Stimulated activated CD8-positive, alpha-beta memory T cell treated with anti-CD3 and anti-CD28 coated beads, Interleukin-12 subunit alpha, Interleukin-12 subunit beta, amount 100 ng/mL, for 4 hours (primary cell): Measurements from ENCODE around the gene RAP1GAP2.
"Not testable (repeated sequence)": the region's sequence is repeated elsewhere in the genome, so short reads cannot be mapped to it uniquely, and the experiment has no call there.

ENCODE experiments used
- DNase-seq: peaks from one replicate; pipeline ENCODE4 v3.0.0-alpha.2; 2020; ENCODE audit warnings: low read depth

Gene RAP1GAP2

DNA sequence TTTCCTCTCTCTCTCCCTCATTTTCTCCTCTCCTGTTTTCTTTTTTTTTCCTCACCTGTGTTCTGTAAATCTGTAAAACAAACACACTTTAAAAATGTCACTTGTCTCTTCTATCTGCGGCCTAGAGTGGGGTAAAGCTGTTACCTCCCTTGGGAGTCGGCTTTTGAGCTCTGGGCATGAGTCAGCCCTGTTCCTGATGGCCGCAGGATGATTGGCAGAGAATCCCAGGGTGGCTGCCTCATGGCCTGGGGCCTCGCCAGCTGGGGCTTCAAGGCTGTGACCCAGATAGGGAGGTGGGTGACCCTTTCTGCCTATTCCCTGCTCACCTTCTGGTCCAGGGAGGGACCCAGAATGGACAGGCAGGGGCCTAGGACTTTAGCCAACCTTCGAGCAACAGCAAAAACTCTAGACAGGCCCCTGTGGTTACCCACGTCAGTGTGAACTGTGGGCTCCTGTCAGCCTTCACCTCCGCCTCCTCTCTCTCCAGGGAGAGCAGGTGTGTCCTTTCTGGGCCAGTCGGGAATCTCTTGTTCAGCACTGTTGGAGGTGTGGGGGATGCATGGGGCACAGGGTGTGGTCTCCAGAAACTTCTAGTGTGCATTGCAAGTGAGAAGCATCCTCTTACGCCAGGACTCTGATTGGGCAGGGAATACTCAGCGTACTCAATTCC is 87.4 kb downstream of the RAP1GAP2 start:
- no peak for DNase-seq

DNA sequence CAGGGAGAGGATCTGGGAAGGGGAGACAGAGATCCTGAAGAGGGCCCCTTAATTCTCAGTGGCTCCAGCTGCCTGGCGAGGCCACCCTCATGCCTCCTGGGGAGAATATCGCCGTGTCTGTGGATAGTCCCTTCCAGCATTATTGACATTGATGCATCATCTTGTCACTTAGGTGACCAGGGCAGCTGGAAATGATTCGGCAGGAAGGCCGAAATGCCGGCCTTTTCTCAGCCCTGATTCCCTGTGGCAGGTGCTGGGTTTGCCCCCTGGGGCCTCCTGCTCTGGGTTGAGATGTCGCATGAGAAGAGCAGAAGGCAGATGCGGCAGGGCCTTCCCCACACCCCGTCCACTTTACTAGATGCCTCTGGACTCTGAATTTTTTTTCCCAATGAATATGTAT is 89.5 kb downstream of the RAP1GAP2 start:
- no peak for DNase-seq

DNA sequence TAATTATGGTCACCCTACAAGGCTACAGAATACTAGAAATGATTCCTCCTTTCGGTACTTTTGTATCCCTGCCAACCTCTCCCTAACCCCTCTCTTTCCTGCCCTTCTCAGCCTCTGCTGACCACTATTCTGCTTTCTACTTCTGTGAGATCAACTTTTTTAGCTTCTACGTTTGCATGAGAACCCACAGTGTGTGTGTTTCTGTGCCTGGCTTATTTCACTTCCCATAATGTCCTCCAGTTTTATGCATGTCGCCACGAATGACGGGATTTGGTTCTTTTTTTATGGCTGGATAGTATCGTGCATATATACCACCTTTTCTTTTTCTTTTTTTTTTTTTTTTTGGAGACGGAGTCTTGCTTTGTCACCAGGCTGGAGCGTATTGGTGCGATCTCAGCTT is 92.1 kb downstream of the RAP1GAP2 start:
- DNase-seq = no peak

DNA sequence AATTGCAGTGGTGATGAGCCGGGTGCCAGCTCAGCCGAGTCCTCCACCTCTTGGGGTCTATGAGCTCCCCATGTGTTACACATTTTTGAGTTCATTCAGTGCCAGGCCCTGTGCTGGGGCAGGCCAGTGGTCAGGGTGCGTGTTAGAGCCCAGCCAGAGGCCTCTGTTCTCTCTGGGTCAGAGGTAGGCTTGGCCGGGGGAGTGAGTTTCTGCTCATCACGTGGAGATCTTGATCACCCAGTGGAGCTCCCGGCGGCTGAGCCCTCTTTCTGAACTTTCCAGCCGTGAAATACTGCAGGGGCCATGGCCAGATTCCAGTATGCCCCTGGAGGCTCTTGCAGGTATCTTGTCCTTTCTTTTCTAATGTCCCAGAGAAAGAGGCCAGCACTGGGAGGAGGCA is 93.0 kb downstream of the RAP1GAP2 start:
- DNase-seq = no peak

DNA sequence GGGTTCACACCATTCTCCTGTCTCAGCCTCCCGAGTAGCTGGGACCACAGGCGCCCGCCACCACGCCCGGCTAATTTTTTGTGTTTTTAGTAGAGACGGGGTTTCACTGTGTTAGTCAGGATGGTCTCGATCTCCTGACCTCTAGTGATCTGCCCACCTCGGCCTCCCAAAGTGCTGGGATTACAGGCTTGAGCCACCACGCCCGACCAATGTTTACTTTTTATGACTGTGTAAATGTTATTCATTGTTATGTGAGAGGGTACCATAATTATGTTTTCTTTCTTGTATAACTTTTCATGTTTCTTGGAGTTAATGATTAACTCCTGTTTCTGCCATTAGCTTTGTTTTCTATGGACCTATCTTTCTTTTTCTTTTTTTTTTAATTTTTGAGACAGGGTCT is 94.5 kb downstream of the RAP1GAP2 start:
- DNase-seq = not testable (repeated sequence)

DNA sequence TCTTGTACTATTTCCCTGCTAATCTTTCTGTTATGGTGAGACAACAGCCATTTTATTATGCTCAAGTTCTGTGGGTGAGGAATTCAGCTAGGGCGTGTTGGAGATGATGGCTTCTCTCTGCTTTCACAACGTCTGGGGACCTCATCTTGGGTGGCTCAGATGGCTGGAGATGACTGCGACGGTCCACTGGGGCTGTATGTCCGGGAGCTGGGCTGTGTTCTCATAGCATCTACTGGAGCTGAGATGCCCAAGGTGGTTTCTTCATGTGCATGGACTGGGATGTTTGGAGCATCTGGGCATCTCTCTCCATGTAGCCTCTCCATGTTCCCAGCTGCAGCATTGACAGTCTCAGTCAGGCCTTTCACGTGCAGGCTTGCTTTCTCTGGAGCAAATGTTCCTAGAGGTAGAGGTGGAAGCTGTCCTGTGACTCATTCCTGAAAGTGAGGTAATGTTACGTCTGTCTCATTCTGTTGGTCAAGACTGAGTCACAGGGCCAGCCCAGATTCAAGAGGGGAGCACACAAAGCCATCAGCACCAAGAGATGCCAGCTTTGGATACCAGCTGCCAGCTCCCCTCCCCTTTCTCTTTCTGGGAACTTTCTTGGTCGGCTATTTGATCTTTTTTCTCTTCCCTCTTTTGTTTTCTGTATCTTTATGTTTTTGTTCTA is 96.2 kb downstream of the RAP1GAP2 start:
- DNase-seq = no peak

DNA sequence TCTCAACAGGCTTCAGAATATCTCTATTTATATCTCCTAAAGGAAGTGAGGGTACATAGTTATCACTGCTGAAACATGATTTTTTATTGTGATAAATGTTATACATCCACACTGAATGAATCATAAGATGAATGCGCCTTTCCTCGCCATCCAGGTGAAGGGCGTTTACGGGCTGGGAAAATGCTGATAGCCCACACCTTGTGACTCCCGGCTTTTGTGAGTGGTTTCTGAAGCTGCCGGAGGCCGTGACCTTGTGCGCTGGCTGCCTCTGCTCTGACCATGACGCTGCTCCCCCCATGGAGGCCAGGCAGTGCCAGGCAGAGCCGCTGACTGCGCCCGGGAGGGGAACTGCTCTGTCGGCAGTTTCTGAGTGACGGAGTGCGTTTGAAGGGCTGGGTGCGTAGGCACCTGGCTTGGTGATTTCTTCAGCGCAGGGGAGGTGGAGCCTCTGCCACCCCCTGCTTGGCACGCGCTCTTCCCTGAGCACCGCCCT is 97.2 kb downstream of the RAP1GAP2 start:
- no peak for DNase-seq

DNA sequence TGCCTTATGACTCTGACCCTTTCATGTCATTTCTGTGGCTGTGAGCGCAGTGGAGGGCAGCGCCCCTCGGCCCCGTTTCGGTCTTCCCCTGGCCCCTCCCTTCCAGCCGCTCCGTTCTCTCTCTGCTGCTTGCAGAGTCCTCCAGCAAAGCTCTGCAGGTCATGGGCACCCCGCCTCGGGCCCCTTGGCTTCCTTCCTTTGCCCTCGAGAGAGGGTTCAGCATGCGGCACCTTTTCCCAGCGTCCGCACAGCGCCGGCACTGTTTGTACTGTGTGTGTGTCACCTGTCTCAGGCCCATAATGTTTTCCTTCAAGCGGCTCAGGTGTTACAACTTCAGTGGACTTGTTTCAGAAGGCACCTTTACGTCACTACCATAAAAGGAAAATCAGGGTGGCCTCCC is 98.5 kb downstream of the RAP1GAP2 start:
- DNase-seq = no peak

DNA sequence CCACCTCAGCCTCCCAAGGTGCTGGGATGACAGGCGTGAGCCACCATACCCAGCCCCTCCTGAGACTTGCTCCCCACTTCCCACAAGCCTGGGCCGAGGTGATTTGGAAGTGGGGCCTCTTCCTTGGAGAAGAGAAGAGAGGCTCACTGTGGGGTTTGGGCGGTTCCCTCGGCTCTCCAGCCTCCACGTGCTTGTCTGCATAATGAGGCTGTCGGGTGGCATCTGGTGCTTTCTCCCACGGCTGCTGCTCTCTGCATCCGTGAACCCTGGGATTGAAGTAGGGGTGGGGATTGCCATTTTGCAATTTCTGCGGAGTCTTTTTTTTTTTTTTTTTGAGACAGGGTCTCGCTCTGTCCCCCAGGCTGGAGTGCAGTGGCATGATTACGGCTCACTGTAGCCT is 101.4 kb downstream of the RAP1GAP2 start:
- no peak for DNase-seq

DNA sequence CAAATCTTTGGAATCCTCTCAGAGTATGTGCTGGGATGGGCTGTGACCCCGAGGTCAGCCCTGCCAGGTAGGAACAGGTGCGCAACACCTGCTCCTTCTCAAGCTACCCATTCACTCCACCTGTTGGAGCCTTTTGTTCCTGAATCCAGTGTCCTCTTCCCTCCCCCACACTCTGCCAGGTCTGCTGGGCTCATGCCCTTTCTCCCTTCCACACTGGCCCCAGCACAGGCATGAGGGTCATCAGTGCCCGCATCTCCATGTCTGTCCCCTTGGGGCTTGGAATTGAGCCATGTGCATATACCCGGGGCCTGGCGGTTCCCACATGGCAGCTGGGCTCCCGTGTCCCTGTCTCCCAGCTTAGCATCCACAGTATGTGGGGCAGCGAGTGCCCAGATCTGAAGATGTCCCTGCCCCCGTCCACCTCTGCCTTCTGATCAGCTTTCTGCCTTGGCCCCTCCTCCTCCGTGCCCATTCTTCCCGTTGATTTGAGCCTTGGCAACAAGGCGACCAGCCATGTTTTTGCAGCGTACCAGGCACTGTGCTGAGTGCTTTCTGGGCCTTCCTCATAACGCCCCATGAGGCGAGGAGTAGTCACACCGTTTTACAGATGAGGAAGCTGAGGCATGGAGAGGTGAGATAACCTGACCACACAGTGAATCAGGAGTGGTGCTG is 102.2 kb downstream of the RAP1GAP2 start:
- no peak for DNase-seq

DNA sequence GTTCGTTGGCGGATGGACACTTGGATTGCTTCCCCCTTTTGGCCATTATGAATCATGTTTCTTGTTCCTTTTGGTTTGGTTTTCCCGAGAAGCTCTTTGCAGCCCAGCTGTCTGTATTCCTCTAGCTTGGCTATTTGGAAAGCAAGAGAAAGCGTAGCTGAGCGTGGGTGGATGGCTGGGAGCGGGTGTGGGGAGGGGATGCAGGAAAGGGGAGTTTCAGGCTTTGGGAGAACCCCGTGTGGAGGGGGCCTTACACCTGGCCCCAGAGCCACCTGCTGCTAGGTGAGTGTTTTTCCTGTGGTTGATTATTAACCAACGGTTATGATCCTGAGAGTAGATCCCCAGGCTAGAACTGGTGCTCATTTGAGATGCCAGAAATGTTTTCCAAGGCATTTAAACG is 103.7 kb downstream of the RAP1GAP2 start:
- DNase-seq = no peak

DNA sequence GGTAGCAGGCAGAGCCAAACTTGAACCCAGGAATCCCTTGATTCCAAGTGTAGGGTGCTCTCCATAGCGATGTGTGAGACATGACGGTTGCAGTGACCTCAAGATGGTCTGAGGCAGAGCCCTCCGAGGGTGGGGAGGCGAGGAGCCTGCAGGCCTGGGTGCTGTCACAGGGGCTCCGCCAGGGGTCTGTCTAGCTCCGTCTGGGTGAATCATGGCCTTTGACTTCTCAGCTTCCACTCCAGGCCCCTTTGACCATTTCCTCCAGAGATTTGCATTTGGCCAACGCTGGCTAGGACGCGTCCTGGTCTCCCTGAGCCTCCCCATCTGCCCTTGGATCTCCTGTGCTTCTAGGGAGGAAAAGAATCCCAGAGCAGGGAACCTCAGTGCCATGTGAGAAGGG is 104.6 kb downstream of the RAP1GAP2 start:
- DNase-seq = no peak

DNA sequence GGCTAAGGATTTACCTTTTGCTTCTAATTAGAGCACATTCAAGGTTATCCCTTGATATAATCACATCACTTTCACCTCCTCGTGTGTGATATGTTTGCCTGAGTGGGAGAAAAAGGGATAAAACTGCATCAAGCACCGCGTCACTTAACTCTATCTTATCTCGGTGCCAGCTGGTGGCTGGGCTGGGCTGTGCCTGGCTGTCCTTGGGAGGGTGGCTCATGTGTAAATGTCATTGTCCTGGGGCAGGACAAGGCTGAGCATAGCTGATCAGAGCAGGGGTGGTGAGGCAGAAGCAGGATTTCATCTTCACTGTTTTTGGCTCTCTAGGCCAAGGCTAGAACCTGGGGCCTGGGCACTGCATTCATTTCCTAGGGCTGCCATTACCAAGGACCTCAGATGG is 105.3 kb downstream of the RAP1GAP2 start:
- no peak for DNase-seq

DNA sequence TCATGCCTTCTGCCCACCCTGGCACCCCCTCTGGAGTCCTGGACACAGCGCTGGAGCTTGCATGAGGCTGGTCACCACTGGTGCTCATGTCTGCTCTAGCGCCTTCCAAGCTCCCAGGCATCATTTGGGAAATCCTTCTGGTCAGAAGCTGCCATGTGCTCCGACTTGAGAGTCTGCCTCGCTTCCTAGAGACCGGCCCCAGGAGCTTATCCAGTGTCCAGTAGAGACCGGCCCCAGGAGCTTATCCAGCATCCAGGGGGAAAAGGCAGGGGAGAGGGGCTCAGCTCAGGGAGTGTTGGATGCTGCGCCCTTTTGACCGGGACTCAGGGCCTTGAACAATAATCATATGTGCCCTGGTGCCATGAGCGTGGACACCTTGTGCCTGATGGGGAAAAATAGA is 106.3 kb downstream of the RAP1GAP2 start:
- no peak for DNase-seq

DNA sequence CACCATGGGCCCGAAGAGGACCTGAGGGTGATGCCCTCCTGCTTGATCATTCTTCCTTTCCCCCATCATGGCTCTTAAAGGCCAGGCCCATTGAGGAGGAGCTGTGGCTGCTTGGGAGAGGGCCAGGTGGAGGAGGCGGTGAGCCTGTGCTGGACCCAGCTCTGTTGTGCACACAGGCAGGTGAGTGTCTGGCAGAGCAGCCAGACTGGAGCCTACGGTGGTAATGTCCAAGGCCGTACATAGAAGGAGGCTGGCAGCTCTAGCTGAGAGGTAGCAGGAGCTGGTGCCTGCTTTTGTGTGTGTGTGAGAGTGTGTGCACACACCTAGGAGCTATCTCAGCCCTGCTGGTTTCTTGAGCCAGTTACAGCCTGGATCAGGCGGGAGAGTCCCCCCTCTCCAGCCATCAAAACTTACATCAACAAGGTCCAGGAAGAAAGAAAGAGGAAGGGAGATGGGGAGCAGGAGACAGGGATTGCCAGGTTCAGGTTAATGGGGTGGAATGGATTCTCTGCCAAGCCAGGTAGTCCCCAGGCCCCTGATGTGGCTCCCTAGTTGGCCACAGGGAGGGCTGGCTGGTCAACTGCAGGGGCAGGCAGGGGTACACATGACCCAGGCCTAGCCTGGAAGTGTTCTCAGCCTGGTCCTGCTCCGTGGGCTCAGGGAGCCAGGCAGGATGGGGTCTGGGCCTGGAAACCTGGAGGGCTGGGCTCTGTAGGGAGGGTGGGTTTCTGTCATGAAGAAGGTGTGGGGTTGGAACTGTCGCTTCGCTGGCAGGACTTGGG is 107.1 kb downstream of the RAP1GAP2 start:
- DNase-seq = no peak

DNA sequence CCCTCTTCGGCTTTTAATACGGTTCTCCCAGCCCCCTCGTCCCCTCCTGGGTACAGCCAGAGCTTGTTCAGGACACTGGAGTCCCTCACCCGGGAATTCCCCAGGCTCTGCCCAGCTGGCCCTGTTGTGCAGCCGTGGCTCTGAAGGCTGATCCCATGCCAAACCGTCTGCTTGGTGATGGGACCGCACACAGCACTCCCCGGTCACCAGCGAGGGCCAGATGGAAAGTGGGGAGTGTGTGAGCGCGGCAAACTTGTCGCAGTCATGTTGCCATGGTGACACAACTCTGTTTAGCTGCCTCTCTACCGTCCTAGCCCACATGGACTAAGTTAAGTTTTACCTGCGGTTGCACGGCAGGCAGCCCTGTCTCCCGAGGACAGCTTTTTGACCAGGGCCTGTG is 107.9 kb downstream of the RAP1GAP2 start:
- DNase-seq = no peak

DNA sequence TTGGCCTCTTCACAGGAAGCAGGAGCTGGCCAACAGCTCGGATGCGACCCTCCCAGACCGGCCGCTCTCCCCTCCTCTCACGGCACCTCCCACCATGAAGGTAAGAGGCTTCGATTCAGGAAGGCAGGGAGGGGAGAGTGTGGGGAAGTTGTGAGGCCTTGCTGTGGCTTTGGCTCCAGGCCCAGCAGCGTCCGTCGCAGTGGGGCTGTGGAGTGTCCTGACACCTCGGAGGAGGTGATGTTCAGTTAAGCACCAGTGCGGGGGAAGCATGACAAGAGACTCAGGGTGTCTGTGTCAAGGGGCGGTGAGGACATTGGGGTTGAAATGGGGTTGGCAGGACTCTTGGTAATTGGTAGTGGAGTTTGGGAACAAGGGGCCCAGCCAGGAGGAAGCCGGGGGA is 109.0 kb downstream of the RAP1GAP2 start:
- no peak for DNase-seq

DNA sequence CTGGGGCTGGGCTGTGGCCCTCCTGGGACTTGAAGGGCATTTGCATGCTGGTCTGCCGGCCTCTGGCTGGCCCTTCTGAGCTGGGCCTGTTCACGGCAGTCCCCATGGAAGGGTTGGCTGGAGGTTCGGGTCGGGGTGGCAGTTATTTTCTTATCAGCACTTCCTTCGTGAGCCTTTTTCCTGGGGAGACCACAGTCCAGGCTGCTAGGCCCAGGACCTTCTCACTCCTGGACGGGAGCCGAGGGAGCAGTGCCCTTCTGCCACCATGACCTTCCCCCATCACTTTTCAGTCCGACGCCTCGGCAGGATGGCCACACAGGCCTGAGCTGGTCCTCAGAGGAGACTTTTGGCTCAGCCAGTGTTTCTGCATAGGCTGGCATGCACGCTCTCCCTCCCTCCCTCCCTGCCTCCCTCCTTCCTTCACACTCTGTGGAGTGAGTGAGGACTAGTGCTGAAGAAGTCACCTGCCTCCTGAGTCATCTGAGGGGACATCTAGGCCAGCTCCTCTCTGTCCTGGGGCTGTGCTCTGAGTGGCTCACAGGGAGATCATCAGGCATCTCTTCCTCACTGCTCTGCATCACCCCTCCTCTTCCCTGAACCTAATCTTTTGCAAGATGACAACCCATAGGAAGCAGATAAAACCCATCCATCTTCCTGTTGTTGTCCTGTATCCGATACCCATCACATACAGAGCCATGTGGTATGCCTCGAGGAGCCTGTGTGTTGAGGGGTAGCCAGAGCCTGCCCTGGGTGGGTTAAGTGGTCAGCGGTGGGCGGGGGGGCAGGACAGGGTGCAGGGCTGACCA is 109.7 kb downstream of the RAP1GAP2 start:
- DNase-seq = no peak

DNA sequence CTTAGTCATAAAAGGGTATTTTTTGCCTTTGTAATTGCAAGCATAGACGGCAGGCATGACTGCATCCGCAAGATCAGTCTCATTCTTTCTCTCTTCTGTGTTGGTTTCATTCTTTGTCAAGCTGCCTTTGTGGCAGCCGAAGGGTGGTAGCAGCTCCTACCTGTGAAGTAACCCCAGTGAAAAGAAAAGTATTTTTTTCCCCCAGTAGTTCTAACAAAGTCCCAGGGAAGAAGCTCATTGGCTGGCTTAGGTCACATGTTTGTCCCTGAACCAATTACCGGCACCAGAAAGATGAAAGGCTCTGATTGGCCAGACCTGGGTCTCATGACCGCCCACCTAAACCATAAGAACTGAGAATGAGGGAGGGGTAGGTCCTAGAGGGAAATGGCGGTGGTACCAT is 110.7 kb downstream of the RAP1GAP2 start:
- no peak for DNase-seq

DNA sequence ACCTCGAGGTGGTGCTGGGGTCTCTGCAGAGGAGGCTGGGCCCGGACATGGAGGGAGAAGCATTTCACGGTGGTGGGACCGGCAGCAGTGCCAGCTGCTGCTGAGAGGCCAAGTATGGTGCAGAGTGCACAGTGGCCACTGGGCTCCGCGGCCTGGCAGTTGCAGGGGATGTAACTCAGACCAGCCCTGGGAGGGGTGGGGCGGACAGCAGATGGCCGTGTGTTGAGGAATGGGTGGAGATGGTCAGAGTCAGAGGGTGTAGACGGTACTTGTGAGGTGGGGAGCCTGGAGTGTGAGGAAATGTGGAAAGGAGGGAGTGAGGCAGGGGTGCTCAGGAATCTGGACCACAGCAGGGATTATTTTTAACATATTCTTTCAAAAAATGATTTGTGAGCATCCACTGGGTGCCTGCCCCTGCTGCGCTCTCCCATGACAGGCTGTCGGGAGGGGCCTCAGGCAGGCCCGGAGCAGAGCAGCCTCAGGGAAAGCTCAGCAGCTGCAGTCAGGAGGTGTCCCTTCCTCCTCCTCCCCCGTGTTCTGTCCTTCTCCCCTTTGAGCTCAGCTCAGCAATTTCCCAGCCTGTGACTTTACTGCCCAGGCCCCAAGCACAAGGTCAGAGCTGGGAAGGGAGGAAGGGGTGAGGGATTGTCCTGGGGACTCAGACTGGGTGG is 113.1 kb downstream of the RAP1GAP2 start:
- DNase-seq = no peak

DNA sequence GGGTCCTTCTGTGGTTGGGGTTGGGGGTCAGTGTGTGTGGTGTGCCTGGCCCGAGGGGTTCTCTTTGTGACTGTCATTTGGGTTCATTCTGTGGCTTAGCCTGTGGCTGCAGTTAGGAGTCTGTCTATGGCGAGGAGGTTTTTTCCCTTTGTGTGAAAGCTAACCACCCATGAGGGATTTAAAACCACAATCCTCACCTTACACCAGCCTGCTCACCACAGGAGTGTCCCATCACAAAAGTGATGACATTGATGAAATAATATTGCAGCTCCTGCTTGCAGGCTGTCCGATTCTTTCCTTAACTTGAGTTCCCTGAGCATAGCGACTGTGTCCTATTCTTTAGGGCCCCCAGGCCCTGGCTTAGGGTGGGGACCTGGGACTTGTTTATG is 113.6 kb downstream of the RAP1GAP2 start:
- DNase-seq = no peak
